ENCODE results near the gene CDH4. TPM values are rescaled to one million over a fixed set of nuclear protein-coding genes. Genes with fewer than 3 reads are reported as not detected.
"Not testable (repeated sequence)": the region's sequence is repeated elsewhere in the genome, so short reads cannot be mapped to it uniquely, and the experiment has no call there.

CDH4 gene
- total RNA-seq, 1 experiment from 2014 or later = 0.13 TPM

- Histone ChIP-seq H3K9me3 (replicated peaks) (no peaks in the 10 kb centered on the region), H3K4me3 (no peak overlapping the region), H3K4me1 (replicated peaks) (no peaks in the 10 kb centered on the region), H3K27ac (no peak overlapping the region), H3K27me3 (replicated peaks) (no peaks in the 10 kb centered on the region), H3K36me3 (no peaks in the 10 kb centered on the region)
- no peak for DNase-seq (ENCODE audit: low read depth in 1 of 2, low spot score in 2 of 2)
These were observed 142.2 kb downstream of the CDH4 start for GRCh38 chr20:61394088-61394799.

DNA sequence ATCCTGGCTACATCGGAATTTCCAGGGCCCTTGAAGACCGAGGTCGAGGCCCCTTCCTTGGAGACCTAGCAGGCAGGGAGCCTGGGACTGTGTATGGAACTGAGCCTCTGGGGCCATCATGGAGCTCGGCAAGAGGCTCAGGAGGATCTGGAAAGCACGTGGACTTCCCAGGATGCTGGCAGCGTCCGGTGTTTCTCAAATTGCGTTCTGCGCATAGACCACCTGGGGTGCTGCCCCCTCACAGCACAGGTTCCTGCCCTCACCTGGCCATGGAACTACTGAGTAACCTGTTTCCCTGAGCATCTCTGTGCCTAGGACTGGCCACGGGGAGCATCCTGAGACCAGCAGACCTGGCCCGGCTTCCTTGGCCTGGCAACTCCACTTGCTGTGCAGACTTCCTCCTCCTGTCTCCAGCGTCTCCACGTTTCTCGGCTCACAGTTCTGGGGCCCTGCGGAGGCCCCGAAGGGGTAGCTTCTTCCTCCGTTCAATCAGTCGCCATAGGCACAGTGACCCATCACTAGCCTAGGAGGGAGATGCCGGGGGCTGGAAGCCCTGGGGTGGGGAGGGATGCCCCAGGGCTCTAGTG lies 144.3 kb downstream of the CDH4 start:
- Histone ChIP-seq H3K4me3 (no peak overlapping the region), H3K27me3 (replicated peaks) (no peaks in the 10 kb centered on the region), H3K36me3 (no peaks in the 10 kb centered on the region), H3K4me1 (replicated peaks) (no peaks in the 10 kb centered on the region), H3K9me3 (replicated peaks) (no peaks in the 10 kb centered on the region), H3K27ac (no peak overlapping the region)
- no peak for DNase-seq (ENCODE audit: low read depth in 1 of 2, low spot score in 2 of 2)

GRCh38 chr20:61397146-61397545 lies 145.1 kb downstream of the CDH4 start:
- DNase-seq (ENCODE audit: low read depth in 1 of 2, low spot score in 2 of 2) = no peak
- Histone ChIP-seq H3K27ac (no peak overlapping the region), H3K36me3 (no peaks in the 10 kb centered on the region), H3K4me1 (replicated peaks) (no peaks in the 10 kb centered on the region), H3K4me3 (no peak overlapping the region), H3K9me3 (replicated peaks) (no peaks in the 10 kb centered on the region), H3K27me3 (replicated peaks) (no peaks in the 10 kb centered on the region)

- no peak overlapping the region for H3K27ac ChIP-seq
- H3K9me3 ChIP-seq (replicated peaks) = no peaks in the 10 kb centered on the region
- H3K36me3 ChIP-seq = no peaks in the 10 kb centered on the region
- H3K27me3 ChIP-seq (replicated peaks) = no peaks in the 10 kb centered on the region
- no peaks in the 10 kb centered on the region for H3K4me1 ChIP-seq (replicated peaks)
- no peak for DNase-seq (ENCODE audit: low read depth in 1 of 2, low spot score in 2 of 2)
- H3K4me3 ChIP-seq = no peak overlapping the region
These were observed 145.7 kb downstream of the CDH4 start for GRCh38 chr20:61397790-61398189.

- Histone ChIP-seq H3K27me3 (replicated peaks) (no peaks in the 10 kb centered on the region), H3K36me3 (no peaks in the 10 kb centered on the region), H3K27ac (no peak overlapping the region), H3K4me3 (no peak overlapping the region), H3K9me3 (replicated peaks) (no peaks in the 10 kb centered on the region), H3K4me1 (replicated peaks) (no peaks in the 10 kb centered on the region)
- DNase-seq (ENCODE audit: low read depth in 1 of 2, low spot score in 2 of 2) = no peak
These were observed 147.4 kb downstream of the CDH4 start for GRCh38 chr20:61399433-61399832.

- Histone ChIP-seq H3K9me3 (replicated peaks) (no peaks in the 10 kb centered on the region), H3K27ac (no peak overlapping the region), H3K4me1 (replicated peaks) (no peaks in the 10 kb centered on the region), H3K36me3 (no peaks in the 10 kb centered on the region), H3K4me3 (no peak overlapping the region), H3K27me3 (replicated peaks) (no peaks in the 10 kb centered on the region)
- no peak for DNase-seq (ENCODE audit: low read depth in 1 of 2, low spot score in 2 of 2)
These were observed 148.4 kb downstream of the CDH4 start for GRCh38 chr20:61400499-61400898.

DNA sequence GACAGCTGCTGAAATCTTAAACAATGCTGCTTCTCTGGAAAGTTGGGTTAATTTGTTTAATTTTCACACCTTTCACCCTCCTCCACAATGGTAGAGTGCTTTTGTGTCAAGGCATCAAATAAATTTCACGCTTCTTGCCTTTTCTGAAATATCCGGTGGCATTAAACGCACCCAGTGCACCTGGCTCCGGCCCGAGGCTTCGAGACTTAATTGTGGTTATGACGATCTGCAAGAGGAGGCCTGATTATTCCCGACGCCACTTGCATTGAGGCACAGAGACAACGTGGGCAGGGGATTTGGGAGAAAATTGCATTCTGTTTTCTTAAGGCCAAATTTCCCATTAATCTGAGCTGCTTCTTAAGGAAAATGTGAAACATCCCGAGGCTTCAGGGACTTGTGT lies 152.2 kb downstream of the CDH4 start:
- no peak overlapping the region for H3K27ac ChIP-seq
- no peak overlapping the region for H3K4me3 ChIP-seq
- no peaks in the 10 kb centered on the region for H3K36me3 ChIP-seq
- H3K9me3 ChIP-seq (replicated peaks) = no peaks in the 10 kb centered on the region
- no peak for DNase-seq (ENCODE audit: low read depth in 1 of 2, low spot score in 2 of 2)
- H3K27me3 ChIP-seq (replicated peaks) = no peaks in the 10 kb centered on the region
- no peaks in the 10 kb centered on the region for H3K4me1 ChIP-seq (replicated peaks)

- Histone ChIP-seq H3K27me3 (replicated peaks) (no peaks in the 10 kb centered on the region), H3K27ac (no peak overlapping the region), H3K36me3 (no peaks in the 10 kb centered on the region), H3K9me3 (replicated peaks) (no peaks in the 10 kb centered on the region), H3K4me3 (no peak overlapping the region), H3K4me1 (replicated peaks) (no peaks in the 10 kb centered on the region)
- DNase-seq (ENCODE audit: low read depth in 1 of 2, low spot score in 2 of 2) = no peak
These were observed 152.9 kb downstream of the CDH4 start for GRCh38 chr20:61405007-61405406.

DNA sequence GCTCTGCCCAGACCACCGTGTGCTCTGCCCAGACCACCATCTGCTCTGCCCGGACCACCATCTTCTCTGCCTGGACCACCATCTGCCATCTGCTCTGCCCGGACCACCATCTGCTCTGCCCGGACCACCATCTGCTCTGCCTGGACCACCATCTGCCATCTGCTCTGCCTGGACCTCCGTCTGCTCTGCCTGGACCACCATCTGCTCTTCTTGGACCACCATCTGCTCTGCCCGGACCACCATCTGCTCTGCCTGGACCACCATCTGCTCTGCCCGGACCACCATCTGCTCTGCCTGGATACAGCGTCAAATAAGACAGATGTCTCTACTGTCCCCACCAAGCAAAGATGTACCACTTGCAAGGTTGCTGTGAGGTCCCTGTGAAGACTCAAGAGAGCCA lies 154.7 kb downstream of the CDH4 start:
- DNase-seq (ENCODE audit: low read depth in 1 of 2, low spot score in 2 of 2); H3K27ac ChIP-seq; H3K4me1 ChIP-seq (replicated peaks); H3K4me3 ChIP-seq; H3K36me3 ChIP-seq; H3K27me3 ChIP-seq (replicated peaks); H3K9me3 ChIP-seq (replicated peaks): not testable (repeated sequence)

DNA sequence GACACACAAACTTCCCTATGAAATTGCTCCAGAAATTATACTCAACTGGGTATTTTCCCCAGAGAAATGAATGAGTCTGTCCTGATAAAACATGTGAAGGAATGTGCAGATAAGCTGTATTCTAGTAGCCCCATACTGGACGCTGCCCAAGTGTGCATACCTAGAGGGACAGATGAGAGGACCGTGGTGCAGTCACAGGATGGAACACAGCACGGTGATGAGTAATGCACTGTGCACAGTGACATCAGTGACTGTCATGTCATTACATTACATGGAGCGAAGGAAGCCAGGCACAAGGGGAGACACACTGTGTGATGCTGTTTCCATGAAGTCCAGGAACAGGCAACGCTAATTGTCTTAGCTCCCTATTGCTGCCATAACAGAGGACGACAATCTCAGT lies 155.5 kb downstream of the CDH4 start:
- Histone ChIP-seq H3K4me1 (replicated peaks) (no peaks in the 10 kb centered on the region), H3K27ac (no peak overlapping the region), H3K27me3 (replicated peaks) (no peaks in the 10 kb centered on the region), H3K4me3 (no peak overlapping the region), H3K9me3 (replicated peaks) (no peaks in the 10 kb centered on the region), H3K36me3 (no peaks in the 10 kb centered on the region)
- DNase-seq (ENCODE audit: low read depth in 1 of 2, low spot score in 2 of 2) = no peak

- H3K9me3 ChIP-seq (replicated peaks) = no peaks in the 10 kb centered on the region
- no peak overlapping the region for H3K4me3 ChIP-seq
- H3K36me3 ChIP-seq = no peaks in the 10 kb centered on the region
- no peak overlapping the region for H3K27ac ChIP-seq
- H3K27me3 ChIP-seq (replicated peaks) = no peaks in the 10 kb centered on the region
- no peak for DNase-seq (ENCODE audit: low read depth in 1 of 2, low spot score in 2 of 2)
- no peaks in the 10 kb centered on the region for H3K4me1 ChIP-seq (replicated peaks)
These were observed 157.1 kb downstream of the CDH4 start for GRCh38 chr20:61408951-61409740.

- H3K27ac ChIP-seq = no peak overlapping the region
- H3K4me1 ChIP-seq (replicated peaks) = no peaks in the 10 kb centered on the region
- H3K4me3 ChIP-seq = no peak overlapping the region
- DNase-seq (ENCODE audit: low read depth in 1 of 2, low spot score in 2 of 2) = no peak
- no peaks in the 10 kb centered on the region for H3K9me3 ChIP-seq (replicated peaks)
- H3K36me3 ChIP-seq = no peaks in the 10 kb centered on the region
- H3K27me3 ChIP-seq (replicated peaks) = no peaks in the 10 kb centered on the region
These were observed 159.7 kb downstream of the CDH4 start for GRCh38 chr20:61411743-61412142.

DNA sequence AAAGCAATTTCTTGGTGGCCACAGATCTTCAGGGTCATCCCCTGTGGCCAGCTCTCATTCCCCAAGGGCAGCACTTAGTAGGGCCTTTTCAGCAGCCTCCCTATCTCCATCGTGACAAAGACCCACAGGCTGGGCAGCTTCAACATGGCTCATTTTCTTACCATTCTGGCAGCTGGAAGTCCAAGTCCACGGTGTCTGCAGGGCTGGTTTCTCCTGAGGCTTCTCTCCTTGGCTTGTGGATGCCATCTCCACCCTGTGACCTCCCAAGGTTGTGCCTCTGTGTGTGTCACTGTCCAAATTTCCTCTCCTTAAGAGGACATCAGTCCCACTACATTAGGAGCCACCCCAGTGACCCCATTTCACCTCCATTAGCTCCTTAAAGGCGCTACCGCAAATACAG lies 161.7 kb downstream of the CDH4 start:
- no peak overlapping the region for H3K27ac ChIP-seq
- no peak for DNase-seq (ENCODE audit: low read depth in 1 of 2, low spot score in 2 of 2)
- H3K9me3 ChIP-seq (replicated peaks) = no peaks in the 10 kb centered on the region
- no peaks in the 10 kb centered on the region for H3K27me3 ChIP-seq (replicated peaks)
- H3K4me3 ChIP-seq = no peak overlapping the region
- no peaks in the 10 kb centered on the region for H3K36me3 ChIP-seq
- H3K4me1 ChIP-seq (replicated peaks) = no peaks in the 10 kb centered on the region

DNA sequence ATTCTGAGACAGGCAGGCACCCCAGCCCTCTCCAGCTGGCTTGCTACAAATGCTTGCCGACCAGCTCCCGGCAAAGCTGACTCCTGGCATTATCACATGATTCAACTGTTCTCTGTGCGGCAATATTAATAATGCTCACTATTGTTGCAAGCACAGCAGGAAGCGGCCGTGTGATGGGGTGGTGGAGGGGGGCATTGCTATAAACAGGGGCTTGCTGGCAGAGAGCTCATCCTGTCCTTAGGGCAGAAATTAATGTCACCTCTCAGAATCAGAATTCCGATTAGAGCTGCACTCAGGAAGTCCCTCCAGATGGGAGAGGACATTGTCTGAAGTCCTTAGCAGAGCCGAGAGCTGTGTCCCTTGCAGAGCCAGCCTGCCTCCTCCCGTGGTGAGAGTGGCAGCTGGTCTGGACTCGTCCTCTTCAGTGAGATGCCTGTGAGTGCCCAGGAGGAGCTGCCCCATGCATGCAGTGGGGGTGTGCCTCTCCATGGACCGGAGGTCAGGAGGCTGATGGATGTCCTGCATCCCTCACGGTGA lies 162.5 kb downstream of the CDH4 start:
- Histone ChIP-seq H3K4me3 (no peak overlapping the region), H3K36me3 (no peaks in the 10 kb centered on the region), H3K27ac (no peak overlapping the region), H3K9me3 (replicated peaks) (no peaks in the 10 kb centered on the region), H3K4me1 (replicated peaks) (no peaks in the 10 kb centered on the region), H3K27me3 (replicated peaks) (no peaks in the 10 kb centered on the region)
- DNase-seq (ENCODE audit: low read depth in 1 of 2, low spot score in 2 of 2) = no peak
